ENCODE data around the gene SRSF11. TPM values are rescaled to one million over a fixed set of nuclear protein-coding genes. Genes with fewer than 3 reads are reported as not detected.

SRSF11 gene
- total RNA-seq, 1 donor from 2014 or later: 64.8 TPM

- no peak for DNase-seq (ENCODE audit: low spot score)
- intact Hi-C loops (cut with DNase I): no loop called here
These were observed 69.0 kb downstream of the SRSF11 start for GRCh38 chr1:70290218-70290617.

GRCh38 chr1:70293186-70293843 lies 72.1 kb downstream of the SRSF11 start:
- intact Hi-C loops (cut with DNase I): no loop called here
- DNase-seq (ENCODE audit: low spot score): no peak

GRCh38 chr1:70295749-70296148 lies 74.6 kb downstream of the SRSF11 start:
- DNase-seq (ENCODE audit: low spot score): no peak
- intact Hi-C loops (cut with DNase I): no loop called here

GRCh38 chr1:70299472-70299871 lies 78.3 kb downstream of the SRSF11 start:
- intact Hi-C loops (cut with DNase I): no loop called here
- DNase-seq (ENCODE audit: low spot score): no peak

Other genes starting within 250 kb of the SRSF11 start
- 10.6 TPM for gene LRRC40, start 15.8 kb upstream of the SRSF11 start, total RNA-seq
- 11.8 TPM for gene ANKRD13C, start 133.3 kb downstream of the SRSF11 start, total RNA-seq
- gene CTH, start 189.9 kb downstream of the SRSF11 start, total RNA-seq: 0.43 TPM

All from cardiac septum (tissue), 1 donor.